Activated CD4-positive, alpha-beta T cell treated with anti-CD3 and anti-CD28 coated beads for 24 hours (primary cell): ENCODE data around the gene CDC42EP5.

Experiments
- DNase-seq, 2 donors: peaks; one replicate each; pipeline ENCODE4 v3.0.0-alpha.2; 2020; ENCODE audit warnings: low read depth in 2 of 2

The CDC42EP5 gene

GRCh38 chr19:54426291-54426931 is 46.7 kb downstream of the CDC42EP5 start:
- DNase-seq, result no peak

DNA sequence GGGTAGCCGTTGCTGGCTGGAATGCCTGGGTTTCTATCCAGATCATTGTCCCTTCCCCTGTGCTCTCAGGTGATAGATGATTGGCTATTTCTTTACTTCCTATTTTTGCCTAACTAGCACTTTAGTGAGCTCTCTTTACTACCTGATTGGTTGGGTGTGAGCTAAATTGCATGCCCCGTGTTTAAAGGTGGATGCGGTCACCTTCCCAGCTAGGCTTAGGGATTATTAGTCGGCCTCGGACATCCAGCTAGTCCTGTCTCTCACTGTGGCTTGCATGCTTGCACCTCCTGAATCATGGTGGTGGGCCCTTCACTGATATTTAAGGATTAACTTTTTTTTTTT is 47.7 kb downstream of the CDC42EP5 start:
- DNase-seq, result no peak

DNA sequence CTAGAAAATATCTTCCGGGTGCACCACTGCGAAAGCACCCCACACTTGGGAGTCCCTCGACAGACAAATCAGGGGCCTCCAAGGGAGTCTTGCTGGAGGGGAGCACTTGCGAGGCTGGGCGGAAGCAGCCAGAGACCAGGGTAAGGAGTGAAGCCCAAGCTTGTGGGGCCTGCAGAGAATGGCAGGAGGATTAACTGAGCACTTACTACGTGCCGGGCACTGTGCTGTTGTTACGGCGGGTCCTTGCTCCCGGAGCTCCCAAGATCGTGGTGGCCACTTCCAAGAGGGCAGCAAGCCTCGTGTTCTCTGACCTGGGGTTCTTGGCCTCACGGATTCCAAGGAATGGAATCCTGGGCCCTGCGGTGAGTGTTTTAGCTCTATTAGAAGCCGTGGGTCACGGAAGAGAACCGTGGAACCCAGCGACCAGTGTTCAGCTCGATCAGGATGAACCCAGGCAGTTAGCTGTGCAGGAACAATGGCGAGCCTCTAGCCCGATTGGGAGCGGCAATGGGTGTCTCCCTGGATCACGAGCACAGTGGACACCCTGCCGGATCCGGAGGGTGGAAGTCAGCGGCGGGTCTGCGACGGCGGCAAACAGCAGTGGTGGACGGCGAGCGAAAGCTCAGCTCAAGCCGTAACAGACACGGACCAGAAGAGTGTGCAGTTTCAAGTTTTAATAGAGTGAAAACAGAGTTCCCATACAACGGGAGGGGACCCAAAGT is 48.3 kb downstream of the CDC42EP5 start:
- DNase-seq, result no peak

DNA sequence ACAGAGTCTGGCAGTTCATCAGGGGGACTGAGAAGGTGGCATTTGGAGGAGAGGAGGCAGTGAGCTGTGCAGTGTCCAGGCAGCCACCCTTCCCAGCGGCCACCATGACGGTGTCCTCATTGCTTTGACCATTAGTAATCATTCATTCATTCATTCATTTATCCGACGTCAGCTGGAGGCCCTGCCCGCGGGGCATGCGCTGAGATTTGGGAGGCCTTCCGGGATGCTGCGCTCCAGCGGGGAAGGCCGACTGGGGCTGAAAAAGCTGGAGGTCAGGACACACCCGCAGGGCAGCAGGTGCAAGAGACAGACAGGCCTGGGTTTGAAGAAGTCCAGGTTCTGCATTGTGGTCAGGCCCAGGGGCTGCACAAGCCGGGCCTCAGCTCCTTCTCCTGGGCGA is 48.9 kb downstream of the CDC42EP5 start:
- DNase-seq, result no peak

DNA sequence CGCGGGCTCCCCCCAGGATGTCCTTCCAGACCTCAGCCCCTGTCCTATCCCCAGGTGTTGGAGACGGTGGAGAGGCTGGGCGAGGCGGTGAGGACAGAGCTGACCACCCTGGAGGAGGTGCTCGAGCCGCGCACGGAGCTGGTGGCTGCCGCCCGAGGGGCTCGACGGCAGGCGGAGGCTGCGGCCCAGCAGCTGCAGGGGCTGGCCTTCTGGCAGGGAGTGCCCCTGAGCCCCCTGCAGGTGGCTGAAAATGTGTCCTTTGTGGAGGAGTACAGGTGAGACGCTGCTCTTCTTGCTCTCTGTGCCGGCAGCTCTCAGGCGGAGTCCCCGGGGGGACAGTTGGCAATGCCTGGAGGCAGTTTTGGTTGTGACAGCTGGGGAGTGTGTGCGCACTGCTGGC is 51.0 kb downstream of the CDC42EP5 start:
- no peak for DNase-seq

GRCh38 chr19:54421521-54421920 is 51.6 kb downstream of the CDC42EP5 start:
- DNase-seq, result no peak

DNA sequence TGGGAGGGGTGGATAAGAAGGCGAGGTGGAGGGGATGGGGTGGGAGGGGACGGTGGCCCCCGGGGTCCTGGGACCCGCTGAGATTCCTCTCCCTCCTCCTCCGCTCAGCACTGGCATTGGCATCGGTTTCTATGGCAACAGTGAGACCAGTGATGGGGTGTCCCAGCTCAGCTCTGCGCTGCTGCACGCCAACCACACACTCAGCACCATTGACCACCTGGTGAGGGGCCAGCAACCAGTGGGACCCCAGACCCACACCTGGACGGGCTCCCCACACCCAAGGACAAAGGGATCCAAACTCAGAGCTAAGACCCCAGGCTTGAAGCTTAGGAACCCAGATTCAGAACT is 52.0 kb downstream of the CDC42EP5 start:
- DNase-seq, result no peak

- no peak for DNase-seq
Measured at GRCh38 chr19:54420383-54421168, 52.5 kb downstream of the CDC42EP5 start.

DNA sequence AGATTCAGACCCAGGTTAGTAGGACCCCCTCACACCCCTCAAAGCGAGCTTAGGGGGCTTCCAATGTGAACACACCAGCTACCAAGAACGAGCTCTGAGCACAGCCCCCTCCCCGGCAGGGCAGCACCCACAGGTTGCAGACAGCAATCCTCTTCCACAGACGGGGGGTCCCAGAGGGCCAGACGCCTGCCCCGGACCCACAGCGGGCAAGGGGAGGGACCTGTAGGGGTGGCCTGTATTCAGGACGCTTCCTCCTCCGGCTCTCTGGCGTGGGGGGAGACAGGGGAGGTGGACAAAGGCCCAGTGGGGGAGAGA is 53.1 kb downstream of the CDC42EP5 start:
- DNase-seq, result no peak

DNA sequence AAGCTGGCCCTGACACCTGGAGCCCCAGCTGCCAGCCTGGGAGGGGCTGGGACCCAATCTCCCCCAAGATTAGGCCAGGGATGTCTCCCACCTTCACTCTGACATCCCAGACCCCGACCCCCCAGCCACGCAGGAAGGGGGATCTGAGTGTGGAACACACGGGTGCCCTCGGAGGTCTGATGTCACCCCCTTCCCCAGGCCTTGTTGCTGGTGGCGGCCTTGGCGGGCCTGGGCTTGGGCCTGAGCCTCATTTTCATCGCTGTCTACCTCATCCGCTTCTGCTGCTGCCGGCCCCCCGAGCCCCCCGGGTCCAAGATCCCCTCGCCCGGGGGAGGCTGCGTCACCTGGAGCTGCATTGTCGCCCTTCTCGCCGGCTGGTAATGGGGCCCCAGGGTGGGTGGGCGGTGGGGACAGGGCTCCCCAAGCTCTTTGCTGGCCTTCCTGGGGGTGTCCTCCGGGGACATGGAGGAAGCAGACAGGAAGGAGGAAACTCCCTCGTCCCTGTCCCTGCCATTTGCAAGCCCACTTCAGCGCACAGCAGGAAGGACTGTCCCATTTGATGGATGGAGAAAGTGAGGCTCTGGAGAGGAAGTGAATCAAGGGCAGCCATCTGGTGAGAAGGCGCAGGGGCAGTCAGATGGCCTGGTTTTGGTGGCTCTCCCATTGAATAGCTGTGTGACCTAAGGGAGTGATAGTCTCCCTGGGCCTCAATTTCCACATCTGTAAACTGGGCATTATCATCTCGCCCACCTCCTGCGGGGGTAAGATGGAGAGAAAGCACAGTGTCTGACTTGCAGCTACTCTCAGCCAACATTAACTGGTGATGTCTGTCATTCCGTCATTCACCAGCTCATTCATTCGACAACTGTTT is 53.9 kb downstream of the CDC42EP5 start:
- DNase-seq, result no peak

- no peak for DNase-seq
Measured at GRCh38 chr19:54418030-54418929, 54.8 kb downstream of the CDC42EP5 start.

GRCh38 chr19:54416695-54417491 is 56.2 kb downstream of the CDC42EP5 start:
- DNase-seq, result no peak

GRCh38 chr19:54415901-54416673 is 57.0 kb downstream of the CDC42EP5 start:
- no peak for DNase-seq

DNA sequence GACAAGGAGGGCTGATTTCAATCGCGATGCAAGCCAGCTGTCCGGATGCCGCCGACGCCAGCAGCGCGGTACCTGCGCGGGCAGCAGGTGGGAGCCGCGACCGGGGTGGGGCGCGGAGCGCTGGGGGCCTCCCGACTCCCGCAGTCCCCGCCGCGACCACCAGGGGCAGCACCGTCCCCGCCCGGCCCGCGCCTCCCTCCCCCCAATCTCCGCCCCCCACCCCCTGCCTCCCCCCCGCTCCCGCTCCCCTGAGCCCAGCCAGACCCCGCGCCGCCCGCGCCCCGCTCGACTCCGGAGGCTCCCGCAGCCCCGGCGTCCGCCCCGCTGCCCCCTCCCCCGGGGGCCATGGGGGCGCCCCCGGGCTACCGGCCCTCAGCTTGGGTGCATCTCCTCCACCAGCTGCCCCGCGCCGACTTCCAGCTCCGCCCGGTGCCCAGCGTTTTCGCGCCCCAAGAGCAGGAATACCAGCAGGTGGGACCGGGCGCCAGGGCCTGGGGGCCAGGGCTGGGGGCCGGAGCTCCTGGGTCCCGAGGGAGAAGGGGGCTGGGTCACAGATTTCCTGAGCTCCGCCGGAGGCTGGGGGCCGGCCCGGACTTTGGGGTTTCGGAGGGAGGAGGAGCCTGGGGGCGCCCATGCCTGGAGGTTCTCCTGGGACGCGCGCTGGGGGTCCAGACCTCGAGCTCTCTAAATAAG is 57.7 kb downstream of the CDC42EP5 start, which contains the start of gene TTYH1:
Gene TTYH1 (plus strand): TSS at position 257 of the 693 bp plus-strand sequence. CDS start 89 bp downstream, at position 346.
- DNase-seq, result peak in 1 of 2 donors; percentile 16
